Subcutaneous adipose tissue (tissue), 4 donors: ENCODE measurements around the gene LGR6. TPM values are rescaled to one million over a fixed set of nuclear protein-coding genes. Genes with fewer than 3 reads are reported as not detected.

Experiments used
- total RNA-seq, 4 donors: library from RNA; depleted of rRNA; stranded (reverse); fragments of >200 nt; gene quantifications; one replicate each; pipeline ENCODE4 v1.1.0, GENCODE V29; 2016
- TF ChIP-seq, protein P1 (sequence below): fragments of 450-650 bp; IDR thresholded peaks from one replicate; pipeline ENCODE4 v1.5.1; 2016; ENCODE audit warnings: low read depth, mild to moderate bottlenecking, control low read depth, antibody characterized with exemption, moderate library complexity

The LGR6 gene
- total RNA-seq, 4 donors from 2014 or later, result not detected

DNA sequence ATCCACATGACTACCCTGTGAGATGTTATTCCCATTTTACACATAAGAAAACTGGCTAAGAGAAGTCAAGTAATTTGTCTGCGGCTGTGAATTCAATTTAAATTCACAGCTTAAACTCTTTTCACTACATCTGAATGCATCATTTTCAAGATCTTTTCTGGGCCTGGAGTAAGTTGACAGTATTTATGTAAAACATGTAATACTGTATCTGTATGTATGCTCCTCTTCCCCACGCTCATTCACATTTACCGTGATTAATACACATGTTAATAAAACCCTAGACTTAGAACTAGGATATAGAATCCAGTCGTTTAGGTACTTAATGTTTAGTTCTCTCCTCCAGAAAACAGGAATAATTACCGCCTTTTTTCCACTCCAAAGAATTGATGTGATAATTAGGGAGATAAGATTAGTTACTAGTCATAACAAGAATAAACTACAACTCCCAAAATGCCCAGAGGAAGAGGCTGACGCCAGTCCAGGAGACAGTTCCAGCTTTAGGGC lies 154.5 kb downstream of the LGR6 start:
- TF ChIP-seq, protein P1, sequence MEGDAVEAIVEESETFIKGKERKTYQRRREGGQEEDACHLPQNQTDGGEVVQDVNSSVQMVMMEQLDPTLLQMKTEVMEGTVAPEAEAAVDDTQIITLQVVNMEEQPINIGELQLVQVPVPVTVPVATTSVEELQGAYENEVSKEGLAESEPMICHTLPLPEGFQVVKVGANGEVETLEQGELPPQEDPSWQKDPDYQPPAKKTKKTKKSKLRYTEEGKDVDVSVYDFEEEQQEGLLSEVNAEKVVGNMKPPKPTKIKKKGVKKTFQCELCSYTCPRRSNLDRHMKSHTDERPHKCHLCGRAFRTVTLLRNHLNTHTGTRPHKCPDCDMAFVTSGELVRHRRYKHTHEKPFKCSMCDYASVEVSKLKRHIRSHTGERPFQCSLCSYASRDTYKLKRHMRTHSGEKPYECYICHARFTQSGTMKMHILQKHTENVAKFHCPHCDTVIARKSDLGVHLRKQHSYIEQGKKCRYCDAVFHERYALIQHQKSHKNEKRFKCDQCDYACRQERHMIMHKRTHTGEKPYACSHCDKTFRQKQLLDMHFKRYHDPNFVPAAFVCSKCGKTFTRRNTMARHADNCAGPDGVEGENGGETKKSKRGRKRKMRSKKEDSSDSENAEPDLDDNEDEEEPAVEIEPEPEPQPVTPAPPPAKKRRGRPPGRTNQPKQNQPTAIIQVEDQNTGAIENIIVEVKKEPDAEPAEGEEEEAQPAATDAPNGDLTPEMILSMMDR, result no peak

DNA sequence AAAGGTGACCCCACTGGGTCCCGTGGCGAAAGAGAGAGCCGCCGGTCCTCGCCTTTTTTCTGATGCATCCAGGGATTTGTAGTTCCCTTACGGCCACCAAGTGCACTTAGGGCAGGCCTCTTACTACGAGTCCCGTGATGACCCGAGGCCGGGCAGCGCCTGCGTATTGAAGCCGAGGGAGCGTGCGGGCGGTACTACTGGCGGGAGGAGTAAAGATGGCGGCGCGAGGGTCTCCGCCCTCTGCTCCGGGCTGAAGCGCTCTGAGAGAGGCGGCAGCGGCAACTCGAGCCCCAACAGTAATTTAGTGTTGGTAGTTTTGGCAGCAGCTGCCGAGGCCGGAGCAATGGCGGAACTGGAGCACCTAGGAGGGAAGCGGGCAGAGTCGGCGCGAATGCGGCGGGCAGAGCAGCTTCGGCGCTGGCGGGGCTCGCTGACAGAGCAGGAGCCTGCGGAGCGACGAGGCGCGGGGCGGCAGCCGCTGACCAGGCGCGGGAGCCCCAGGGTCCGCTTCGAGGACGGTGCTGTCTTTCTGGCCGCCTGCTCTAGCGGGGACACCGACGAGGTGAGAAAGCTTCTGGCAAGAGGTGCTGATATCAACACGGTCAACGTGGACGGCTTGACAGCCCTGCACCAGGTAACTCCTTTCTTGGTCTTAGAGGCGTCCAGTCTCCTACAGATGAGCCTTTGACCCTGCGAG lies 155.1 kb downstream of the LGR6 start, which contains the start of gene PPP1R12B:
Gene PPP1R12B, plus strand, starts transcription at position 191 of the 697 bp plus-strand sequence. Its CDS starts 153 bp downstream, at position 344.
- TF ChIP-seq, protein P1, result no peak

DNA sequence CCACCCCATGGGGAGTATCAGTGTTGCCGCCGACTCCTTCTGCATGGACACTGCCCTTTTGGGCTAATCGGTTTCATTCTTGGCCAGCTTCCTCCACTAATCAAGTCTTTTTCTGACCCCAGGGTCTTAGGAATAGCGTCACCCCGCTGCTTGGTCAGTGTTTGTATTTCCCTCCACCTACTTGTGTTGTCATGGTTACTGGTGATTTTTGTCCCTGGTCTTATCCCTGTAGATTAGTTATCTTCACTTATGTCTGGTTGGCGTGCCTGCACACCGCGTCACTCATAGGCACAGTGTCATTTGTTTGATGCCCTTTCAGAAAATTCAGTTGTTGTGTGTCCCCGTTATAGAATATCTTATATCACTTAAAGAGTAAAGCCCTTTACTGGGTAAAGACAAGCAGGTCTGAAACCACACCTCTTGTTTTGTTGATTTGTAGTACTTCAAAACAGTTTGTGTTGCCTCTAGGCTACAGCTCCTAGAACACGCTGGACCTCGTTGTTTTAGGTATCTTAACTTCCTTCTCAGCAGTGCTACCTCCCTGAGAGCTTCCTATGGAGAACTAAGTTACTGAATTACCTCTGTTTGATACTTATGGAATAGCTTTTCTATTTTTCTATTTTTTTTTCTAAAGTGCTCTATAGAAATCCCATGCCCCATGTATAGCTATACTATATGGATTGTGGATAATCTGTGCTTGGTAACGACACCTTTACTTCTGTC lies 155.8 kb downstream of the LGR6 start:
- TF ChIP-seq, protein P1, result no peak

DNA sequence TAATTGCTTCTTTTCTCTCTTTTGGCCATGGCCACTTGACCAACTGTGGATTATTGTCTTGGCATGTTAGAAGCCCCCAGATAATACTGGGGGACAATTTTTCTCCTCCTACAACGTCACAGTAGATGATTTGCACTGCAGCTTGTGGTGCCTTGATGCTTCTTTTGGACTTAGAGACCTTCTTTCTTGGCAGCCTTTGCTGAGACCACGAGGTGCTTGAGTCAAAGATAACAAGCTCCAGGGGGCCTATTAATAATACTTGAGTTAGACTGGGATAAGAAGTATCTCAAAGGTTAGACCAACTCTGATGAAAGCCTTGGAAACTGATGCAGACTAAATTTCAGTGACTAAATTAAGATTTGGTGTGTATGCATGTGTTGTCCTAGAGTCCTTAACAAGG lies 158.1 kb downstream of the LGR6 start:
- TF ChIP-seq, protein P1, result no peak

DNA sequence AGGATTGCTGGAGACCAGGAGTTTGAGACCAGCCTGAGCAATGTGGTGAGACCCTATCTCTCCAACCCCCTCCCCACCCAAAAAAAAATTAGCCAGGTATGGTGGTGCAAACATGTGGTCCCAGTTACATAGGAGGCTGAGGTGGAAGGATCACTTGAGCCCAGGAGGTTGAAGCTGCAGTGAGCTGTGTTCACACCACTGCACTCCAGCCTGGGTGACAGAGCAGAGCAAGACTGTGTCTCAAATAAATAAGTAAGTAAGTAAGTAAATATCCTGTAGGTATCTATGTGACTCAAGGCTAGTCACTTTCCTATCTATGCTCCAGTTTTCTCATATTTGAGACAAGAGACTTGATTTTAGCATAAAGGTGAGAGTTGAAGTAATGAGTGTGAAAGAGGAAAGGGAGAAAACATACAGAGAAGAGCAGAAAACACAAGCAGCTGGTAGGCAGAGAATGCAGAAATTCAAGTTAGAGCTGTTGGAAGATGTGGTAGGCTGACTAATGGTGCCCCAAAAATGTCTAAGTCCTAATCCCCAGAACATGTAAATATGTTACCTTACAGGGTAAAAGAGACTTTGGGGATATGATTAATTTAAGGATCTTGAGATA lies 162.4 kb downstream of the LGR6 start:
- TF ChIP-seq, protein P1, result no peak

DNA sequence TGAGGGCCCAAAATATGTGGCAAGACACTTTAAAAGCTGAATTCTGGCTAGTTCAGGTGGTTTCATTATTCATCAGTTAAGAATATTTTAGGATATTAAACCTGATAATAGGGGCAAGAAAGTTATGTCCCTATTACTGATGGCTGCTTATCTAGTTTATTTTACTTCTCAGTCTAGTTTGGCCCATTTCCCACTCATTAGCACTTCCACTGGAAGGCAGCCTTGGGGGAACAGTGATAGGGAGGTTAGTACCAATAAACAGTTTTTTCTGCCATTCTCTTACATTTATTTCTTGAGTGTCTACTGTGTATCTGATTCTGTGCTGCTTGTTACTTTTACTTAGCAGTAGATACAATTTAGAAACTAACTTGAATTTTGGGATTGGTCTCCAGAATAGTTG lies 163.9 kb downstream of the LGR6 start:
- TF ChIP-seq, protein P1, result no peak

DNA sequence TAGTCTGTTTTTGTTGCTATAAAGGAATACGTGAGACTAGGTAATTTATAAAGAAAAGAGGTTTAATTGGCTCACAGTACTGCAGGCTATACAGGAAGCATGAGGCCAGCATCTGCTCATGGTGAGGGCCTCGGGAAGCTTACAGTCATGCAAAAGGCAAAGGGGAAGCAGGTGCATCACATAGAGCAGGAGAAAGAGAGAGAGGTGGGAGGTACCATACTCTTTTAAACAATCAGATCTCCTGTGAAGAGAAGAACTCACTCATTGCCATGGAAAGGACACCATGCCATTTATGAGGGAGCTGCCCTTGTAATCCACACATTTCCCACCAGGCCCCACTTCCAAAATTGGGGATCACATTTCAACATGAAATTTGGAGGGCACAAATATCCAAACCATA lies 167.6 kb downstream of the LGR6 start:
- TF ChIP-seq, protein P1, result no peak
